NCI-H146 treated with DMSO at 0.1 percent for 48 hours (cell line): ENCODE measurements around the gene CHST11.
"Not testable (repeated sequence)": the region's sequence is repeated elsewhere in the genome, so short reads cannot be mapped to it uniquely, and the experiment has no call there.

Experiments
- DNase-seq: peaks from one replicate; lab custom pipeline; 2025; ENCODE audit not compliant: unreplicated experiment; lab: John Stamatoyannopoulos, UW

The CHST11 gene

GRCh38 chr12:104600036-104600712 lies 143.4 kb downstream of the CHST11 start:
- no peak for DNase-seq

GRCh38 chr12:104600790-104601739 lies 144.3 kb downstream of the CHST11 start:
- no peak for DNase-seq

- DNase-seq, result no peak
Observed at GRCh38 chr12:104602406-104602805, 145.7 kb downstream of the CHST11 start.

DNA sequence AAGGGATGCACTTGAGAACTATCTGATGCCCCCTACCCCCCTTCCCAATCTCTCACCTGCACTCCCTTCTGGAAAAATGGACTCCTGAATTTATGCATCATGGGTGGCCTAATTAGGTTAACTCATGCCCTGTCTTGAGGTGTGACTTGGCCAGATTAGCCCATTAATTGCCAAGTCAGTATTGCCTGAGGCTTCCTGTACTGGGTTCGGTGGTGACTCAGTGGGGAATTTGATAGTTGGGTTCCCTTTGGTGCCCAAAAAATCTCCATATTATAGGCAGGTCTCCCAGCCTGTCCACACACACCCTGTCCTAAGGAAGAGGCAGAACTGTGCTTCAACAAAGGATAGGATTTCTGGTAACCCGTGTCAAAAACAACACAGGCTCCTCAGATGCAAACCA lies 146.1 kb downstream of the CHST11 start:
- DNase-seq, result no peak

GRCh38 chr12:104603545-104603973 lies 146.8 kb downstream of the CHST11 start:
- DNase-seq, result no peak

- DNase-seq, result no peak
Observed at GRCh38 chr12:104604070-104604994, 147.6 kb downstream of the CHST11 start.

DNA sequence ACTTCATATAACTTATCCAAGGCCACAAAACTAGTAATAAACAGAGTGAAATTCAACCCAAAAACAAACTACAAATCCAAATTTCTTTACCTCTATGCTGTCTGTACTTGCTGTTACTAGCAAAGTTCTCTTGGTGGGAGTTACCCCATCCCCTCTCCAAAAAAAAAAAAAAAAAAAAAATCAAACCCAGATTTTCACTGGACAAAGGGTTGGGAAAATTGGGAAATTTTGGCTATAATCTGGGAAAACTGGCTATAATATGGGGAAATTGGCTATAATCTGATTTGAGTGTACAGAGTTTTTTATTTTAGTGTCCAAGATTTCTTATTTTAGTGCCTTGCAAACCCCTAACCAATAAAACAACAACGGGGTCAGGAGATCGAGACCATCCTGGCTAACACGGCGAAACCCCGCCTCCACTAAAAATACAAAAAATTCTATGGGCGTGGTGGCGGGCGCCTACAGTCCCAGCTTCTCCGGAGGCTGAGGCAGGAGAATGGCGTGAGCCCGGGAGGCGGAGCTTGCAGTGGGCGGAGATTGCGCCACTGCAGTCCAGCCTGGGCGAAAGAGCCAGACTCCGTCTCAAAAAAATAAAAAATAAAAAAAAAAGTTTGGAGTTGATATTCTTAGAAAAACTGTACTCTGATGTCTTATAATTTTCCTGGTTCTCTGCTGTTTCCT lies 148.4 kb downstream of the CHST11 start:
- no peak for DNase-seq

DNA sequence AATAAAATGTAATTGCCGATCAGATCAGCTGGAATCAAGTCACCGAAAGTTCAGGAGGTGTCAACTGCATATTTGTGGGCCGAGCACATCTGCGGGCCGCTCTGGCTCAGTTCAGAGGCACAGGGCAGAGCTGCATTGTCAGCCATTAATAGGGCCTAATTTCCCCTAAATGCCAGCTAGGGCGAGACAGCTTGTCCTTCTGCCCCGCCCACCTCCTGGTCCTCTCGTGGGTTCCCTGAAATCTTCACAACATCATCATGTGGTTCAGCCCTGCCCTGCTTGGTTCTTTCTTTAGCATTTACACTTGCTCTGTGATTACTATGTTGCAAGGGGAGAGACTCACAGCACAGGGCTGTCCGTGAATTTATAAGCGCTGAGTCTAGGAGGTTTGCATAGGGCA lies 148.9 kb downstream of the CHST11 start:
- no peak for DNase-seq

- DNase-seq, result no peak
Observed at GRCh38 chr12:104608998-104609397, 152.2 kb downstream of the CHST11 start.

GRCh38 chr12:104609445-104609844 lies 152.7 kb downstream of the CHST11 start:
- DNase-seq, result no peak

- DNase-seq, result no peak
Observed at GRCh38 chr12:104610513-104611235, 153.9 kb downstream of the CHST11 start.

GRCh38 chr12:104611671-104612070 lies 154.9 kb downstream of the CHST11 start:
- DNase-seq, result no peak

DNA sequence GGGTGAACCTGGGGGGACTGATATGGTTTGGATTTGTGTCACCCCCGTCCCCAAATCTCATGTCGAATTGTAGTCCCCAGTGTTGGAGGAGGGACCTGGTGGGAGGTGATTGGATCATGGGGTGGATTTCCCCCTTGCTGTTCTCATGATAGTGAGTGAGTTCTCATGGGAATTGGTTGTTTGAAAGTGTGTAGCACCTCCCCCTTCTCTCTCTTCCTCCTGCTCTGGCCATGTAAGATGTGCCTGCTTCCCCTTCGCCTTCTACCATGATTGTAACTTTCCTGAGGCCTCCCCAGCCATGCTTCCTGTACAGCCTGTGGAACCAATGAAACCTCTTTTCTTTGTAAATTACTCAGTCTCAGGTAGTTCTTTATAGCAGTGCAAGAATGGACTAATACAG lies 156.6 kb downstream of the CHST11 start:
- not testable (repeated sequence) for DNase-seq

GRCh38 chr12:104615048-104615561 lies 158.4 kb downstream of the CHST11 start:
- DNase-seq, result no peak

- no peak for DNase-seq
Observed at GRCh38 chr12:104618691-104619090, 161.9 kb downstream of the CHST11 start.

DNA sequence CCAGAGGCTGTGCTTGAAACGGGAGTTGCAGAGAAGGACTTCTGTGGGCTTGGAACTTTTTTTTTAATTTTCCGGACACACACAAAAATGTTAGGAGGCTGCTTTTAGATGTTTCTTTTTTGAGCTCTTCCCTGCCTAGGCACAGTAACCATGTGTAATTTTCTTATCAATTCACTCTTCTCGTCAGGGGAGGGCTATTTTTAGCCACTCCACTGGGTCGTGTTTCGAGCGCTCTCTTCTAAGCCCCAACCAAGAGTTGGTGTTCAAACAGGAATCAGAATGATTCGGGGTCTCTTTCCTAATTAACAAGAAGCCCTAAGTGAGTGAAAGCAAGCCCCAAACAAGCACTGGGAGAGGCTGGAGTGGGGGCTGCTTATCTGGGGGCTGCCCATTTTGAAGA lies 162.6 kb downstream of the CHST11 start:
- DNase-seq, result no peak

DNA sequence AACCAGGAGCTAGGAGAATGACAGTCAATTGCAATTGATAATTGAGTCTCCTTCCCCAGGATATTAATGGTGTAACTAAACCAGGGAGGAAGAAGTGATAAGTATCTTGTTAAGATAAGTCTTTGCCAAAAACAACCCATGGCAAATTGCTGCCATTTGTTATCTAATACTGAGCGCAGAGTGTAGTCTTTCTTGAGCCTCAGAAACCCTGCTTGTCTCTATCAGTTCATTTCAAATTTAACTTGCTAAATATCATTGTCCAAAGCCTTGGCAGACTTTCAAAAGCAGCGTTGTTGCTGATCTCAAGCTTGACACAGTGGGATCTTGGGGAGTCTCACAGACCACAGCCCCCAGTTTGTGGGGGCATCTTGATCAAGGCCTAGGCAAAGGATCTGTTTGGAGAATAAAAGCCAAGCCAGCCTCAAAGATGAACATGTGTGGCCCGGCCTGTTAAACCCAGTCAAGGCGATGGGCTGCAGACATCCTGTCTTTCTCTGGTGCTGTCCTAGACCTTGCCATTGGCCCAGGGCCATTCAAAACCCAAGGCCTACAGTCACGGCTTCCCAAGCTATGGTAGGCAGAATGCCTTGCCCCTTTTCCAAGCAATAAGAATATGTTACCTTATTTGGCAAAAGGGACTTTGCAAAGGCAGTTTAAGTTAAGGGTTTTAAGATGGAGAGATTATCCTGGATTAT lies 164.2 kb downstream of the CHST11 start:
- no peak for DNase-seq

GRCh38 chr12:104622928-104623327 lies 166.2 kb downstream of the CHST11 start:
- no peak for DNase-seq

DNA sequence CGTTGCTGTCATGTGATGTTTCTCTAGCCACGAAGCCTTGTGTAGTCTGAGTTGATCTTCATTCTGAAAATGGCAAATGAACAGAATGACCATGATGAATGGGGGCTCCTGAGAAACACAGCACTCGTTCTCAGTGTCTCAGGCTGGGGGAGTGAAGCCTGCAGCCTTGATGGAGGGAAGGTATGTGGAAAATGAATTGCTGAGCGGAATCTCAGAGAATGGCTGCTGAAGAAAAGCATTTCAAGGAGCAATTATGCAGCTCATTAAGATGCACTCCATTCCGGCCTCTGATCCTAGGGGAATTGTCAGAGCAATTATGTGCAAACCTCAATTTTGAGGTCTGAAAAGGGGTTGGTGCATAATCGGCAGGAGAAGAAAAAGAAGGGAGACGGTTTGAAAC lies 167.1 kb downstream of the CHST11 start:
- no peak for DNase-seq
